ENCODE measurements around the gene LEKR1. TPM values are rescaled to one million over a fixed set of nuclear protein-coding genes. Genes with fewer than 3 reads are reported as not detected.
A peak's percentile ranks its signal among the peaks of the same experiment; 100 is the strongest.

The LEKR1 gene
- total and polyA plus RNA-seq, 2 donors (not counting 1 experiment from before 2014, with no cell fraction given): 0.94 to 4.7 TPM

DNA sequence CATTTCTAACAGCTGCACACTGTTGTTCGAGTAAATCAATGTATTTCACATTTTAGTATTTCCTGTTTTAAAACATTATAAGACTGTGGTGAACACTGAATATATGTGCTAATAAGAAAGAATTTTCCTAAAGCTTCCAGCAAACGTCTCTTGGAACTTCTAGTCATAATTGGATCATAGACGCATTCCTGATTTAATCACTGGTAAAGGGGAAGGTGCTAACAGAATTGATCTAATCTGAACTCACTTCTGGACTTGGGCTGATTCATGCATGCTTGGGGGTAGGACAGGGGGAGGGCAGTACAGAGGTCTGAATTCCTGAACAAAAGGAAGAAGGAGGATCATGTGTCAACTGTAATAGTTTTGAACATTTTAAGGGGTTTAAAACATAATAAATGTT is 7.3 kb upstream of the LEKR1 start:
- H3K9me3 Mint-ChIP-seq (ENCODE audit: insufficient read depth): no peaks in the 10 kb centered on the region
- CTCF ChIA-PET: interaction anchor here (0.7 kb wide), 2 partner anchors 152 to 257 kb away, joined by 3 read pairs; no protein-coding TSS in a partner anchor
- ATAC-seq (ENCODE audit: low read depth) (no peak), DNase-seq (no peak)
- H2AFZ ChIP-seq (ENCODE audit: insufficient read depth, low read depth, low read length, poor library complexity, severe bottlenecking): no peak overlapping the region
- H3K4me1 ChIP-seq (ENCODE audit: control insufficient read depth in 2 of 2, insufficient read depth in 2 of 2, low read length in 2 of 2): peaks cover 13 to 16% of the 10 kb centered on the region in 2 donors
- TF ChIP-seq, protein P1, sequence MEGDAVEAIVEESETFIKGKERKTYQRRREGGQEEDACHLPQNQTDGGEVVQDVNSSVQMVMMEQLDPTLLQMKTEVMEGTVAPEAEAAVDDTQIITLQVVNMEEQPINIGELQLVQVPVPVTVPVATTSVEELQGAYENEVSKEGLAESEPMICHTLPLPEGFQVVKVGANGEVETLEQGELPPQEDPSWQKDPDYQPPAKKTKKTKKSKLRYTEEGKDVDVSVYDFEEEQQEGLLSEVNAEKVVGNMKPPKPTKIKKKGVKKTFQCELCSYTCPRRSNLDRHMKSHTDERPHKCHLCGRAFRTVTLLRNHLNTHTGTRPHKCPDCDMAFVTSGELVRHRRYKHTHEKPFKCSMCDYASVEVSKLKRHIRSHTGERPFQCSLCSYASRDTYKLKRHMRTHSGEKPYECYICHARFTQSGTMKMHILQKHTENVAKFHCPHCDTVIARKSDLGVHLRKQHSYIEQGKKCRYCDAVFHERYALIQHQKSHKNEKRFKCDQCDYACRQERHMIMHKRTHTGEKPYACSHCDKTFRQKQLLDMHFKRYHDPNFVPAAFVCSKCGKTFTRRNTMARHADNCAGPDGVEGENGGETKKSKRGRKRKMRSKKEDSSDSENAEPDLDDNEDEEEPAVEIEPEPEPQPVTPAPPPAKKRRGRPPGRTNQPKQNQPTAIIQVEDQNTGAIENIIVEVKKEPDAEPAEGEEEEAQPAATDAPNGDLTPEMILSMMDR (IDR thresholded peaks at IDR 0.05): no peak
- no peak for TF ChIP-seq EZH2 (IDR thresholded peaks at IDR 0.05; ENCODE audit: borderline replicate concordance, insufficient read depth, low read depth, low read length, poor library complexity, severe bottlenecking)
- no peak overlapping the region for H3K27ac ChIP-seq (ENCODE audit: low read length in 2 of 2)
- H3K4me2 ChIP-seq (replicated peaks; ENCODE audit: low read depth, low read length, poor library complexity, severe bottlenecking): no peak overlapping the region
- H3K27me3 ChIP-seq (replicated peaks in 1 of 4; ENCODE audit: control extremely low read depth in 1 of 4, control insufficient read depth in 3 of 4, insufficient read depth in 4 of 4, low read length in 3 of 4): no peaks in the 10 kb centered on the region
- peaks cover 39% of the 10 kb centered on the region for H3K4me1 Mint-ChIP-seq
- peak overlapping the region; percentile 23 for H3K4me3 Mint-ChIP-seq
- H3K79me2 ChIP-seq (ENCODE audit: control insufficient read depth, insufficient read depth, low read length): no peaks in the 10 kb centered on the region
- H3K27me3 Mint-ChIP-seq: no peaks in the 10 kb centered on the region
- no peak overlapping the region for H3K4me3 ChIP-seq (ENCODE audit: control extremely low read depth in 1 of 5, extremely low read depth in 1 of 5, insufficient read depth in 1 of 5, low read depth in 2 of 5, low read length in 4 of 5)
- WGBS (ENCODE audit: insufficient coverage): 95% methylated on average over 2 of the region's 3 CpGs
- no peak overlapping the region for H3K9ac ChIP-seq (ENCODE audit: low read length)
- H3K27ac Mint-ChIP-seq: peak overlapping the region; percentile 38
- H4K20me1 ChIP-seq (ENCODE audit: control insufficient read depth, insufficient read depth, low read length, poor library complexity, severe bottlenecking): no peaks in the 10 kb centered on the region
- POLR2A ChIA-PET: interaction anchor here (0.9 kb wide), 1 partner anchor 14 kb away, joined by 3 read pairs; no protein-coding TSS in a partner anchor
- no peaks in the 10 kb centered on the region for H3K36me3 ChIP-seq (replicated peaks in 1 of 2; ENCODE audit: control extremely low read depth in 1 of 2, control insufficient read depth in 1 of 2, extremely low read depth in 1 of 2, insufficient read depth in 2 of 2, low read length in 1 of 2)
- no peaks in the 10 kb centered on the region for H3K9me3 ChIP-seq (ENCODE audit: control extremely low read depth in 1 of 3, control insufficient read depth in 2 of 3, insufficient read depth in 1 of 3, low read length in 2 of 3)
- intact Hi-C loops (cut with micrococcal nuclease): loop anchor here (5.0 kb wide), 1 partner anchor 343 kb away; the partner anchor contains the start of gene CCNL1

DNA sequence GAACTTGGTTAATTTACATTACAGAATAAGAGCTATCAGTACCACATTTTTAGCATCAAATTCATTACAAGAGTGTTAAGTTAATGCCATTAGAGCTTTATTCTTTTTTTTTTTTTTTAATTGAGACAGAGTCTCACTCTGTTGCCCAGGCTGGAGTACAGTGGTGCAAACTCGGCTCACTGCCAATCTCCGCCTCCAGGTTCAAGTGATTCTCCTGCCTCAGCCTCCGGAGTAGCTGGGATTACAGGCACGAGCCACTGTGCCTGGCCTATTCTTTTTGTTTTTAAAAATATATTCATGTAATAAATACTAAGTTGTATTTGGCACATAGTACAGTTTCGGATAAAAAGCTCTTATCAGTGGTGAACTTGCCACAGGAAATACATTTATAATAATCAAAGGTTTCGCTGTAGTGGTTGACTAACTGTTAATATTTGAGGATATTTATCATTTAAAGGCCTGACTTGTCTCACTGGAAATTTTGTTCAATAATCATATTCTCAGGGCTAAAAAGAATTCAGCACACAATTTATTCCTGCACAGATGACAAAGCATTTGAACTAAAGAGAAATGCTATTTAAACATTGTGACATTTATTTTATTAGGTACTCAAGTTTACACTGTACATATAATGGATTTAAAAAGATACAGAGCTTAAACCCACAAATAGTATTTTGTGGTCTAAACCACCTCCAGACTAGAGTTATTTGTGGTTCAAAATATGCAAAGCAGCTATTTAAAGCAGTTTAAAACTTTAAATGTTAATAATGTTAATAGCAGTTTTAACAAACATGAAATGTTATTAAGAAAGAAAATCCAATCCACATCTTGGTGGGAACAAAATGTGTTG is 6.1 kb upstream of the LEKR1 start:
- no peak overlapping the region for H2AFZ ChIP-seq (ENCODE audit: insufficient read depth, low read depth, low read length, poor library complexity, severe bottlenecking)
- peaks cover 40% of the 10 kb centered on the region for H3K4me1 Mint-ChIP-seq
- H3K9me3 ChIP-seq (ENCODE audit: control extremely low read depth in 1 of 3, control insufficient read depth in 2 of 3, insufficient read depth in 1 of 3, low read length in 2 of 3): no peaks in the 10 kb centered on the region
- no peaks in the 10 kb centered on the region for H3K27me3 Mint-ChIP-seq
- H3K9ac ChIP-seq (ENCODE audit: low read length): no peak overlapping the region
- ChIA-PET POLR2A (interaction anchor here (0.9 kb wide), 1 partner anchor 15 kb away, joined by 3 read pairs; no protein-coding TSS in a partner anchor), CTCF (interaction anchor here (1.3 kb wide), 1 partner anchor 261 kb away, joined by 9 read pairs; no protein-coding TSS in a partner anchor)
- H3K27ac ChIP-seq (ENCODE audit: low read length in 2 of 2): no peak overlapping the region
- no peak for DNase-seq
- no peaks in the 10 kb centered on the region for H3K27me3 ChIP-seq (replicated peaks in 1 of 4; ENCODE audit: control extremely low read depth in 1 of 4, control insufficient read depth in 3 of 4, insufficient read depth in 4 of 4, low read length in 3 of 4)
- H4K20me1 ChIP-seq (ENCODE audit: control insufficient read depth, insufficient read depth, low read length, poor library complexity, severe bottlenecking): no peaks in the 10 kb centered on the region
- H3K4me2 ChIP-seq (replicated peaks; ENCODE audit: low read depth, low read length, poor library complexity, severe bottlenecking): no peak overlapping the region
- H3K4me3 ChIP-seq (ENCODE audit: control extremely low read depth in 1 of 5, extremely low read depth in 1 of 5, insufficient read depth in 1 of 5, low read depth in 2 of 5, low read length in 4 of 5): no peak overlapping the region
- no peaks in the 10 kb centered on the region for H3K9me3 Mint-ChIP-seq (ENCODE audit: insufficient read depth)
- peaks cover 13 to 16% of the 10 kb centered on the region in 2 donors for H3K4me1 ChIP-seq (ENCODE audit: control insufficient read depth in 2 of 2, insufficient read depth in 2 of 2, low read length in 2 of 2)
- H3K79me2 ChIP-seq (ENCODE audit: control insufficient read depth, insufficient read depth, low read length): no peaks in the 10 kb centered on the region
- 83% methylated on average over 2 of the region's 6 CpGs for WGBS (ENCODE audit: insufficient coverage)
- H3K4me3 Mint-ChIP-seq: no peak overlapping the region
- H3K36me3 ChIP-seq (replicated peaks in 1 of 2; ENCODE audit: control extremely low read depth in 1 of 2, control insufficient read depth in 1 of 2, extremely low read depth in 1 of 2, insufficient read depth in 2 of 2, low read length in 1 of 2): no peaks in the 10 kb centered on the region
- no peak overlapping the region for H3K27ac Mint-ChIP-seq
- intact Hi-C loops (cut with micrococcal nuclease): loop anchor here (5.0 kb wide), 1 partner anchor 342 kb away; the partner anchor contains the start of gene CCNL1
- TF ChIP-seq, protein P1 (IDR thresholded peaks at IDR 0.05): no peak
- no peak for TF ChIP-seq EZH2 (IDR thresholded peaks at IDR 0.05; ENCODE audit: borderline replicate concordance, insufficient read depth, low read depth, low read length, poor library complexity, severe bottlenecking)
- ATAC-seq (ENCODE audit: low read depth): no peak
